Measurements from ENCODE around the gene KIF5B. TPM values are rescaled to one million over a fixed set of nuclear protein-coding genes. Genes with fewer than 3 reads are reported as not detected.
"Not testable (repeated sequence)": the region's sequence is repeated elsewhere in the genome, so short reads cannot be mapped to it uniquely, and the experiment has no call there.

KIF5B gene
- total RNA-seq, 4 donors from 2014 or later, result 69.6 to 104 (median 75.2) TPM

GRCh38 chr10:32055478-32056135, 618 bp downstream of the KIF5B start:
- peak; percentile 83 to 86 for DNase-seq (ENCODE audit: low spot score in 2 of 2)
- Histone ChIP-seq H3K27me3 (no peaks in the 10 kb centered on the region), H3K4me1 (peaks cover 50% of the 10 kb centered on the region), H3K27ac (peak overlapping the region; percentile 98), H3K4me3 (peak overlapping the region; percentile 92), H3K36me3 (no peaks in the 10 kb centered on the region), H3K9me3 (no peaks in the 10 kb centered on the region)
- 0% methylated on average over 11 of the region's 59 CpGs for WGBS
- TF ChIP-seq POLR2A (IDR thresholded peaks at IDR 0.05) (peak in 1 of 2 donors; percentile 46), POLR2AphosphoS5 (IDR thresholded peaks at IDR 0.05) (no peak)

- peak overlapping the region; percentile 92 for H3K4me3 ChIP-seq
- H3K4me1 ChIP-seq, result peaks cover 60% of the 10 kb centered on the region
- TF ChIP-seq POLR2AphosphoS5 (IDR thresholded peaks at IDR 0.05) (no peak), POLR2A (IDR thresholded peaks at IDR 0.05) (no peak), EP300 (IDR thresholded peaks at IDR 0.05) (no peak), CTCF (IDR thresholded peaks at IDR 0.05) (no peak)
- 8% methylated on average over 5 of the region's 5 CpGs for WGBS
- H3K27me3 ChIP-seq, result no peaks in the 10 kb centered on the region
- no peaks in the 10 kb centered on the region for H3K9me3 ChIP-seq
- DNase-seq (ENCODE audit: low spot score in 2 of 2), result no peak
- no peaks in the 10 kb centered on the region for H3K36me3 ChIP-seq
- peak overlapping the region; percentile 98 for H3K27ac ChIP-seq
Observed at GRCh38 chr10:32054094-32054493, 2.1 kb downstream of the KIF5B start.

GRCh38 chr10:32053392-32053791, 2.8 kb downstream of the KIF5B start:
- H3K9me3 ChIP-seq; H3K27me3 ChIP-seq; DNase-seq (ENCODE audit: low spot score in 2 of 2); H3K36me3 ChIP-seq; H3K27ac ChIP-seq: not testable (repeated sequence)
- peaks cover 66% of the 10 kb centered on the region for H3K4me1 ChIP-seq
- WGBS, result 76% methylated on average over 11 of the region's 11 CpGs
- H3K4me3 ChIP-seq, result peak overlapping the region; percentile 92

GRCh38 chr10:32051926-32052325, 4.3 kb downstream of the KIF5B start:
- H3K4me1 ChIP-seq, result peaks cover 70% of the 10 kb centered on the region
- no peaks in the 10 kb centered on the region for H3K9me3 ChIP-seq
- no peak overlapping the region for H3K27ac ChIP-seq
- H3K4me3 ChIP-seq, result peak overlapping the region; percentile 5
- no peak for TF ChIP-seq CTCF (IDR thresholded peaks at IDR 0.05)
- TF ChIP-seq EP300 (IDR thresholded peaks at IDR 0.05), result no peak
- no peak for TF ChIP-seq POLR2A (IDR thresholded peaks at IDR 0.05)
- no peak for TF ChIP-seq POLR2AphosphoS5 (IDR thresholded peaks at IDR 0.05)
- no peak for DNase-seq (ENCODE audit: low spot score in 2 of 2)
- peaks cover 12% of the 10 kb centered on the region for H3K36me3 ChIP-seq
- WGBS, result 28% methylated on average over 3 of the region's 3 CpGs
- no peaks in the 10 kb centered on the region for H3K27me3 ChIP-seq

- 56% methylated on average over 6 of the region's 6 CpGs for WGBS
Observed at GRCh38 chr10:32050177-32050576, 6.0 kb downstream of the KIF5B start.

GRCh38 chr10:32049113-32049512, 7.1 kb downstream of the KIF5B start:
- no peak overlapping the region for H3K4me3 ChIP-seq
- H3K27ac ChIP-seq, result no peak overlapping the region
- 79% methylated on average over 3 of the region's 4 CpGs for WGBS
- peaks cover 58% of the 10 kb centered on the region for H3K4me1 ChIP-seq
- DNase-seq (ENCODE audit: low spot score in 2 of 2), result no peak
- TF ChIP-seq POLR2AphosphoS5 (IDR thresholded peaks at IDR 0.05) (no peak), POLR2A (IDR thresholded peaks at IDR 0.05) (no peak), CTCF (IDR thresholded peaks at IDR 0.05) (no peak), EP300 (IDR thresholded peaks at IDR 0.05) (no peak)
- H3K27me3 ChIP-seq, result no peaks in the 10 kb centered on the region
- no peaks in the 10 kb centered on the region for H3K9me3 ChIP-seq
- peaks cover 34% of the 10 kb centered on the region for H3K36me3 ChIP-seq

More at GRCh38 chr10:32050177-32050576, 6.0 kb downstream of the KIF5B start:
- TF ChIP-seq CTCF (IDR thresholded peaks at IDR 0.05) (no peak), POLR2AphosphoS5 (IDR thresholded peaks at IDR 0.05) (no peak), EP300 (IDR thresholded peaks at IDR 0.05) (no peak), POLR2A (IDR thresholded peaks at IDR 0.05) (no peak)
- peaks cover 26% of the 10 kb centered on the region for H3K36me3 ChIP-seq
- H3K4me1 ChIP-seq, result peaks cover 68% of the 10 kb centered on the region
- no peak for DNase-seq (ENCODE audit: low spot score in 2 of 2)
- no peak overlapping the region for H3K4me3 ChIP-seq
- H3K27me3 ChIP-seq, result no peaks in the 10 kb centered on the region
- H3K27ac ChIP-seq, result no peak overlapping the region
- H3K9me3 ChIP-seq, result no peaks in the 10 kb centered on the region
